Measurements from ENCODE around the gene CEP164.

CEP164 gene

DNA sequence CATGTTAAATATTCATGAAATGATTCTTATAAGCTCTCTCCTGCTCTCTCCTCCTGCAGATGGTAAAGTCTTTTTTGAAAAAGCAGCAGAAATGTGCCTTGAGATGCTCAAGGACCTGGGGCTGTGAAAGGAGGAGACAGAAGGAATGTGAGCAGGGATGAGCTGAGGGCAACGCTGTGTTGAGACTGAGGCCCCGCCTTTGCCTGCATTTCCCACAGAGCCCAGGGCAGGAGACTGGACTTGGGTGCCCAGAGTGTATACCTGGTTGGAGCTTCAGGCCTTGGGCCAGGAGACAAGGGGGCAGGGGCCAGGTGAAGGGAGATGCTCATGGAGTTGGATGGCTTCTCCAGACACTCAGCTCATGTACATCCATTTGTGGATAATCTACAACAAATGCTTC, 39.2 kb downstream of the CEP164 start:
- no peak for DNase-seq

DNA sequence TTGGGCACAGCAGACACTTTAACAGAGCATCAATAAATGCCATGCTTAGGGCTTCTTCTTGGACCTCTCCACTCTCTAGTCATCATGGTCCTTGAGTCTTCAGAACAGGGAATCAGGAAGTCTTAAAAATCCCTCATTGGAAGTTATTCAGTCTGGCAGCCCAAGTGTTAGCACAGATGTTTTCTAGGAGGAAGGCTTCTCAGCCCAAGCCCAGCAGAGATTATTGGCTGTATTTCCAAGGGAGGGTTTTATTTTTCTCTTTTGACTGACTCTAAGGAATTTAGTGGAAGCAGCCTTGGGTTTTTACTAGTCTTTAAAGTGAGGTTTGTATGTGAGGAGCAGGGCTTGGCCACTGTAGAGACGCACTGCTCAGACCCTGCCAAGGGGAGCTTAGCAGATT, 41.9 kb downstream of the CEP164 start:
- DNase-seq = no peak

DNA sequence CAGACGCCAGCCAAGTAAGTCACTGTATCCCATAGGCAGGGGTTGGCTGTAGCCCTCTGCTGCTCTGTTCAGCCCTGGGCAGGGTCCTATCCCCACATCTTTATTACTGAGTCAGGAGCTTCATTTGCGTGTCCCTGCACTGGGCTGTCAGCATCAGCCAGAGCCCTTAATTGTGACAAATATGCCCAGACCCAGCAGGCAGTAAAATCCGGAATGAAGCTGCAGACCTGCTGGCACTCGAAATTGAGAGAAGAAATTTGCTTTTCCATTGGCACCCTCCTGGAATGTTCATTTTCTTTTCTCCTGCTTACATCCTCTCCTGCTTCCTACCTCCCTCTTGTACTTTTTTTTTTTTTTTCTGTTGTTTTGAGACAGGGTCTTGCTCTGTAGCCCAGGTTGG, 43.8 kb downstream of the CEP164 start:
- no peak for DNase-seq

DNA sequence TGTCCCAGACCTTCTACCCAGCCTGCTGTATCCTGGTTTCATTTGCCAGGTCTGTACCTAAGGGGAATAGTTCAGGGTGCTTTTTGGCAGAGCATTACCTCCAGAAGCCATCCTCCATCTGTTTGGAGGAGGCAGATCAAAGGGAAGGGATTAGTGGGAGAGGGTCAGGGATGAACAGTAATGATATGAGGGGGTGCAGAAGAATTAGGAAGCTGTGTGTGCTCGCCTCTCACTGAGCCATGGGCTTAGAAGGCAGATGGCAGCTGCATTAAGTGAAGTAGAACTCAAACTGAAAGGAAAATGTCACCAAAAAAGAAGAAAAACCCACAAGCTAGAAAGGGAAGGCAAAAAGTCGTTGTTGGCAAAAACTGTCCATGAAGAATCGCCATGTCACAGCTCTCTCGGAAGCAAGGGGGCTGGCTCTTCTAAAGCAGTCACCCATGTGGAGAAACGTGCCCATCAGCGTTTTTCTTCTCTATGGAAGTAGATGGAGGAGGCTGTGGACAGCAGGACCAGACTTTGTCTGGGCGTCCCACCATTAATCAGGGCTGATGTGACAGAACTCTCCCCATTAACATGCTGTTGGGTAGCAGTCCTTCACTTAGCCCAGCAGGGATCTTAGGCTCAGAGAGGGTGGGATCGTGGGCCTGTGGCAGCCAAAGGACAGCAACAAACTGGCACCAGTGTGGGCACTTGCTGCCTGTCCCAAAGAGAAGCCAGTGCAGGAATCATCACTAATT, 46.8 kb downstream of the CEP164 start:
- no peak for DNase-seq

DNA sequence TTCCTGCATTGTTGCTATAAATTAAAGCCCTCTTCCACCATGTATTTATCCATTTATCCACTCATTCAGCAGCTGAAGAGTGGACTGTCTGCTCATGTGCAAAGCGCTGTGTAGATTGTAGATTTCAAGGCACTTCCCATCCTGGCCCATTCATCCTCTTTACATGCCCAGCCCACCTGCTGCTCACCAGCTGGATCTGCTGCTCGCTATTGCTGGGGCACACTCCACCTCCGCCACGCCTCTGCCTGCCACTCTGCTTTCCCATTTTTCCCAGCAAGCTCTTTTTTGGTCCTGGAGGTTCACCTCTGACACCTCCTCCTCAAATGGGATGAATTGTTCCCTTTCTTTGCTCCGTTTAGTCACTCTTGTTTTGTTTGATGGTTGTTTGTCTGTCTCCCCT, 48.3 kb downstream of the CEP164 start:
- peak; percentile 37 to 72 for DNase-seq

DNA sequence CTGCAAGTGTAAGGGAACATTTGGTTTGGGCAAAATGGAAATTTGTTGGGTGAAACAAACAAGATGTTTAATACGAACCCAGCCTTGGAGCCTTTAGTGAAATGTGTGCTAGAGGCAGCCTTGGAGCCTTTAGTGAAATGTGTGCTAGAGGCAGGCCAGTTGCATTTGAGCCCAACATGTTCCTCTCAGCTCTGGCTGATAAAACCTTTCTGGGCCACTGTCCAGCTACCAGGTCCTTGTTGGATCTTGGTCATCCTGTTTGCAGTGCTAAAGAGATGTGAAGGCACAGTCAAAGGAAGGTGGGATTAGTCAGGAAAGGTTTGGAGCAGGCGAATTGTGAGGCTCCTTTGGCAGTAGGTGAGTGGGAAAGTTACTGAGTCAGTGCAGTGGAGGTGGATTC, 48.9 kb downstream of the CEP164 start:
- DNase-seq = no peak

DNA sequence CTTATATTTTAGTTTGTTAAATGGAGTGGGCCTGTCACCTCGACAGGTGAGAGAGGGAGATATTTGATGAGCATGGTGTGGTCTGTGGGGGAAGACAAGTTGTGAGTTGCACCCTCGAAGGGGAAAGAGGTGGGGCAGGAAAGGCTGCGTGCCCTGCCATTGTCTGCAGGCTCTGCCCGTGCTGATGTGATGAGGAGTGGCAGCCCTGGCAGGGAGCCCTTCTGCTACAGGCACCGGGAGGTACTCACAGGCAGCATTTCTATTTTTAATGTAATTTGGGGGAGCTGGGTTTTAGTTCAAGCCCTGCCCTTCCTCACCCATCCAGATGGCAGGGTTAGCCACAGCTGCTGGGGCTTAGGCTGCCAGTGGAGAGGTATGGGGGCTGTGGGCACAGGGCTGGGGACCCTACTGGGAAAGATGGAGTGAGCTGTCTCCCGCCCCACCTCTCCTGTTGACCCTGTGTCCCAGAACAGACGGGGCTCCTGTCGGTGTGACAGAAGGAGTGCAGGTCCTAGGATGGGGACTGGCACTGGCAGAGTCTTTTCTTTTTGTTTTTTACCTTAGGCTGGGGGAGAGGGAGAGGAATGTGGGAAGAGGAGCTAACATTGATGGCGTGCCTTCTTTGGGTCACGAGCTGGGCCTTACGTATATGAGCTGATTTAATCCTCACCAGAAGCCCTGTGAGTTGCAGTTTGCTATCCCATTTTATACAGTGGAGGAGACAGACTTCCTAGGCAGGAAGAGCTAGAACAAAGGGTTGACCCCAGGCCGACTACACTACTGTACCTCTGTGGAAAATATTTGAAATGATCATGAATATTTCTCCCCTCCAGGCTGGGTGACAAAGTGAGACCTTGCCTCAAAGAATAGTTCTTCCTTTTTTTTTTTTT, 51.6 kb downstream of the CEP164 start:
- no peak for DNase-seq

DNA sequence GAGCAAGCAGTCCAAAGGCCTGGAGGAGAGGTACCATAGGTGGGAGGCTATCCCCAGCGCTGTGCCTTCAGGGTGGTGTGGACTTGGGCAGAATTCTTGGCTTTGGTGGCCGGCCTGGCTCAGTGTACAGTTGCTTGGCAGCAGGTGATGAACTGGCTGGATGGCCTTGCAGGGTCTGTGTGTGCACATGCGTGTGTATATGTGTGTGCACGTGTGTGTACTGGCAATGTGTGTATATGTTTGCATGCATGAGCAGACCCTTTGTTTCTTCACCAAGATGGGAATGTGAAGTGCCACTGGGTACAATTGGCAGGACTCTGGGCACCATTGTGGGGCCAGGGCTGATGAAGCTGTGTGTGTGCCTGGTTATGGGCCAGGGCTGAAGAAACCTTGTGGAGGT, 53.0 kb downstream of the CEP164 start:
- DNase-seq = no peak

DNA sequence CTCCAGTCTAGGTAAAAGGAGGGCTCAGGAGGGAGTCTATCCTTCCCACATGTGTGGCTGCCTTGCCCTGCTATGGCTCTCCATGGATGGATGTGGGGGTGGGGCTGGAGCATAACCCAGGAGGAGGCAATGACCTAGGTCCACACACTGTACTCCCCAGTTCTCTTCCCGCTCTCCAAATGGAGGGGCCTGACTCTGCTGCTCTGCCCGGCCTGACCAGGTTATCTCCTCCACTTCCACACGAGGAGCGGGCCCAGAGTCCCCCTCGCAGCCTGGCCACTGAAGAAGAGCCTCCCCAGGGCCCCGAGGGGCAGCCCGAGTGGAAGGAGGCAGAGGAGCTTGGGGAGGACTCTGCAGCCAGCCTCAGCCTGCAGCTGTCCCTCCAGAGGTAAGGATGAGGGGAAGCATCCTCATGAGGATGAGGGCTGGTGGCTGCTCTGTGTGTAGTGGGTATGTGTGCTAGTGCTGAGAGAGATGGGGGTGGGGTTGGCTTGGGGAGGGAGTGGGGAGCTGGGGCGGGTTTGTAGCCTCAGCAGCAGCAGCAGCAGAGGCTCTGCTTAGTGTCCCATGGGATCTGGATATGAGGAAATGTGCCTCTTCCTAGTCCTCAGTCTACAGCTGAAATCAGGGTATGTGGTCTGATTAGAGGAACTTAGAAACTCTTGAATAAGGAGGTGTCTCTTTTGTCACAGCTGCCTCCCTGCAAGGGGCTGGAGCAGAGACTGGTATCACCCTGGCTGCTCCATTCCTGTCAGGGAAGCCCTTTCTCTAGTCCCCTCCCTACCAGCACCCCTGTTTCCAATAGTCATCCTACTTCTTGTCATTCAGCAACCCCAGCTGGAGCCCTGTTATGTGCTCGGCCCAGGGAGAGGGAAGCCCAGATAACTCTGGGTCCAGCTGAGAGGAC, 54.1 kb downstream of the CEP164 start:
- DNase-seq = no peak

DNA sequence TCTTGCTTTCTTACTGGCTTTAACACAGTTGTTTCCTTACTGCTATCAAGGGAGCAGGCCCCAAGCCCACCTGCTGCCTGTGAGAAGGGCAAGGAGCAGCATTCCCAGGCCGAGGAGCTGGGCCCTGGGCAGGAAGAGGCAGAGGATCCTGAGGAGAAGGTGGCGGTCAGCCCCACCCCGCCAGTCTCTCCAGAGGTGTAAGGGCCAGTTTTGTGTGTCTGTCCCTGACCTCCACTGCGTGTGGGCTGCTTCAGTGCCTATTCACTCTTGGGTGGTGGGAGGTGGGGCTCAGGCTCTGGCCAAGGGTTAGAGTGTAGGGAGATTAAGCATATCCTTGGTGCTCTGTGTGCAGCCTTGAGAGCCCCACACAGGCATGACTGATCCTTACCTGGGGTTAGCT, 55.1 kb downstream of the CEP164 start:
- DNase-seq = no peak

DNA sequence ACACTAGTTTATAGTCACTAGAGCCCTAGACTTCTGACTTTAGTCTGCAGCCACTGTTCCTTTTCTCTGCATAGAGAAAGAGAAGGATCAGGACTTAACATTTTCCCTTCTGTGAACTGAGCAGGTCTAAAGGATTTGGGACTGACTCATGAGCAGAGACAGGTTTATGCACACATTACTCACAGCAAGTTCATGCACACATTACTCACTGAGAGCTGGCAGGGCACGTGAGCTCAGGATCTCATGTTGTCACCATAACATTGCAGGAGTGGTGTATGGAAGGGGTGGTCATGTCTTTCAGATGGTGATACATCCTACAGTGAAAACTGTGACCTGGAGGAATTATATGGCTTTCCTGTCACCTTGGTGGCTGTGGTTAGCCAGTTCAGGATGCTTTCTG, 56.4 kb downstream of the CEP164 start:
- DNase-seq = no peak

DNA sequence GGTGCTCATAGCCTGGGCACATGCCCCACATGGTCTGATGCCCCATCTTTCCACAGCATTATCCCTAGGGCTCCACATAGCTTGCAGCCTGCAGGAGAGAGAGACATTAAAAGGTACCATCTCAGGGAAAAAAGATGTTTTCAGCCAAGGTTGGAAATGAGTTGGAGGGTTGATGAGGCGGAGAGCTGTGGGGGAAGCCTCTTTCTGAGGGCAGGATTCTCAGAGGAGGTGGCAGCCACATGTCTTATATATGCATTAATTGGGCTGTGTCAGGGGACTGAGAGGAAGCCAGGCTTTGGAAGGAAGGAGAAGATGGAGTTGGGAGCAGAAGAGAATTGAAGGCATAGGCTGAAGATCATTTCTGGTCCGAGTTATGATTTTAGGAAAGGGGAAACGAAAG, 57.8 kb downstream of the CEP164 start:
- DNase-seq = no peak

DNA sequence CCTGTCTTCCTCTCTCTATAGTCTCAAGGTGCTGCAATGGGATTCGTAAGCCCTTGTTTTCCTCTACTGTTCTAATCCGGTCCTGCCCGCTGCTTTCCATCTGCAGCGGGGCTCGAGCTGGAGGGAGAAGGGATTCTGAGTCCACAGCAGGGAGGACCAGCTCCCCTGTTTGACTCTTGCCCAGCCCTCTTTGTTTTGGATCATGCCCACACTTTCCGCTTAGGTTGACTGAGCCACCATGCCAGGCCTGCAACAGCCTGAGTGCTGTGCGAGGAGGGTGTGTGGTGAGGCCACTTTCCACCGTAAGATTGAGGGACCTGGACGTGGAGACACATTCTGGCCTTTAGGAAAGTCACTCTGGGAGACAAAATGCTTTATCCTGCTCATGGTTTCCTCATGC, 58.3 kb downstream of the CEP164 start:
- no peak for DNase-seq

DNA sequence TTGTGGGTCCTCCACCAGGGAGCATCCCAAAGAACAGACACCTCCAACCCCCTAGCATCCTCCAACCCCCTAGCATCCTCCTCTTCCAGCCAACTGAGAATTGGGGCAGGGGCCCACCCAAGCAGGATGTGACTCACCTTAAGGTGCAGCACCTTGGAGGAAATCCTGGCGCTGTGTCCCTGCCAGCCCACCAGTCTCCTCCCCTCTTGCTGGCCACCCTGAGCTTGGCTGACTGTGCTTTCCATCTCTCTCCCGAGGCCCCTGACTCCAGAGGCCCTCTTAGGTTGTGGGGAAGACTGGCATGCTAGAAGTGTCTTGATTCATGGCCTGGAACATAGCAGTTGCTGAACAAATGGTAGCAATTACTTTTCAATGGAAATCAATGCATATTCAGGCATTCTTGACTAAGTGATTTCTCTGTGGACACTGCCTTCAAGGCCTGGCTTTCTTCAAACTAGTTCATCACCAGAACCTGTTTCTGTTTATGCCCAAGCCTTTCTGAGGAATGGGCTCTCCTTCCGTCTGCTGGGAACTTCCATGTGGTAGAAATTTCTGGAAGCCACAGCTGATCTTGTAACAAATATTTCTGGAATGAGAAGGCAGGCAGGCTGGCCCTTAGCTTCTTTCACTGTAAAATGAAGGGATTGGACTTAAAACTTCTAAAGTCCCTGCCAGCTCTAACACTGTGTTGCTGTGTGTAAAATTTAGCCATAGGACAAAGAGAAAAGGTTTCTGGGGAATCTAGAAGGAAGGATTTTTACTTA, 60.5 kb downstream of the CEP164 start:
- DNase-seq = no peak

DNA sequence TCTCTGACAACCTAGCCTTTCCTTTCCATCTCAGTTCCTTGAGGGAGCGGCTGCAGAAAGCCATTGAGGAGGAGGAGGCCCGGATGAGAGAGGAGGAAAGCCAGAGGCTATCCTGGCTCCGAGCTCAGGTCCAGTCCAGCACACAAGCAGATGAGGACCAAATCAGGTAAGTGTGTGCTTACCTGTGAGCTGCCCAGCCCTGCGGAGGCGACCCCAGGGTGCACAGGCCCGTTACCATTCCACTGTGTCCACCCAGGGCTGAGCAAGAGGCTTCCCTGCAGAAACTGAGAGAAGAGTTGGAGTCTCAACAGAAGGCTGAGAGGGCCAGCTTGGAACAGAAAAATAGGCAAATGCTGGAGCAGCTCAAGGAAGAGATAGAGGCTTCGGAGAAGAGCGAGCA, 63.1 kb downstream of the CEP164 start:
- no peak for DNase-seq

DNA sequence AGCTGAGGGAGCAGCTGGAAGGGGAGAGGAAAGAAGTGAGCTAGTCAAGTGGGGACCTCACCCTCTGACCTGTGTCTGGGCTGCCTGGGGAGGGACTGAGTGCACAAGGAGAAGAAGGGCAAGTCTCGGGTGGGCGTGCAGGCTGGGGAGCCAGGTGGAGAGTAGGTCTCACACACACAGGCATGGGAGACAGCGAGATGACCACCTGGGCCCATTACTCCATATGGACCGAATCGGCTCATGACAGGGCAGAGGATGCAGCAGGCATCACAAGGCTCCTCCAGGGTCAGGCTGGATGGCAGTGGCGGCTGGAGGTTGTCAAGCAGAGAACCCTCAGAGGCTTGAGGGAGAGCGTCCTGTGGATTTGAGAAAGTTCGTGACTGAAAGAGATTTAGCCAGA, 63.5 kb downstream of the CEP164 start:
- DNase-seq = no peak

DNA sequence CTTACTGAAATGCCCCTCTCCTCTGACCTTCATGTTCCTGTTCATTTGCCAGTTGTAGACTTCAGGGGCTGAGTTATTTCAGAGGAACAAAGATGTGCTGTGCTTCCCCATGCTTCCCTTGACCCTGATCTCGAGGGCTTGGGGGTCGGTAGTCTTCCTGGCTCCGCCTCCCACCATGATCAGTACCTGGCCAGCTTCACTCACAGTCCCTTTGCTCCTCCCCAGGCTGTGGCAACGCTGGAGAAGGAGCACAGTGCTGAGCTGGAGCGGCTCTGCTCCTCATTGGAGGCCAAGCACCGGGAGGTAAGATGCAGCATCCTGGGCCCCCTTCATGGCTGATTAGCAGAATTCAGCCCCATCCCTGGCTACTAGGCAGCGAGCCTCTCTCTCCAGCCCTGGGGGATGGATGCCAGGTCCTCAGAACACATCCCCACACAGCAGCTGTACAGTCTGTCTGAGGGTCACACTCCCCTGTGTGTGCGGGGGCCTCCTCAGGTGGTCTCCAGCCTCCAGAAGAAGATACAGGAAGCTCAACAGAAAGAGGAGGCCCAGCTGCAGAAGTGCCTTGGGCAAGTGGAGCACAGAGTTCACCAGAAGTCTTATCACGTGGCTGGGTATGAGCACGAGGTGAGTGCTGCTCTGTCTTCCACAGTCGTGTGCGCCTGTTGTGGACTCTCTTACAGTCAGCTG, 64.5 kb downstream of the CEP164 start:
- no peak for DNase-seq

DNA sequence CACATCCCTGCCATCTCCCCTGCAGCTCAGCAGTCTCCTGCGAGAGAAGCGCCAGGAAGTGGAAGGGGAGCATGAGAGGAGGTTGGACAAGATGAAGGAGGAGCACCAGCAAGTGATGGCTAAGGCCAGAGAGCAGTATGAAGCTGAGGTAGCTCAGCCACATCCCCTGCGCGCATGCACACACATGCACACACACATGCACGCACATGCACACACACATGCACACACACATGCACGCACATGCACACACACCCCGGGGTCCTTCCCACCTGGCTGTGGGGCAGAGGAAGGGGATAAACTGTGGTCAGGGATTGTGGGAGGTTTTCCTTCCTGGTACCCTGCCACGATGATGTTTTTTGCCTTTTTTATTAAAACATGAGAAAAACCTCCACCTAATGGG, 65.3 kb downstream of the CEP164 start:
- DNase-seq = no peak

DNA sequence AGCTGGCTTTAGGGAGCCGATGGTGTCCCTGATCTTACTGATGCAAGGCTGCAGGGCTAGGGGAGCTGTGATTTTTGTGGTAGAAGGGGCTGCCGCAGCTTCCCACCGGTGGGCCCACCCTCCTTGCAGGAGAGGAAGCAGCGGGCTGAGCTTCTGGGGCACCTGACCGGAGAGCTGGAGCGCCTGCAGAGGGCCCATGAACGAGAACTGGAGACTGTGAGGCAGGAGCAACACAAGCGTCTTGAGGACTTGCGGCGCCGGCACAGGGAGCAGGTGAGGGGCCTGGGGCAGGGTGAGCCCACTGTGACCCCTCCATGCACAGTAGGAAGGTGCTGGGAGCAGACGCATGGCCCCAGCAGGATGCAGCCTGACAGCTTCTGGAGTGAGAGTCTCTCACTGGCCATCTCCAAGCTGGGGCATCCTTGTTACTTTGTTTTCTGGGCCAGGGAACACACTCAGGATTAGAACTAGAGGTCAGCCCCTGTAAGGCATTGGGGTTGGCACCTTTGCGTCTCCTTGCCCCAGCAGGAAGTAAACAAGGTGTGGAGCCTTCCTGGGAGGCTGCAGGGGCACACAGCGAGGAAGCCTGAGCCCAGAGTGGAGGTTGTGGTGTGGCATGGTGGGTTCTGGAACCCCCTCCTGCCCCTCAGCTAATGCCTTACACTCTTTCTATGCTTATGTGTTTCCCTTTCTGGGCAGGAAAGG, 66.7 kb downstream of the CEP164 start:
- DNase-seq = no peak

DNA sequence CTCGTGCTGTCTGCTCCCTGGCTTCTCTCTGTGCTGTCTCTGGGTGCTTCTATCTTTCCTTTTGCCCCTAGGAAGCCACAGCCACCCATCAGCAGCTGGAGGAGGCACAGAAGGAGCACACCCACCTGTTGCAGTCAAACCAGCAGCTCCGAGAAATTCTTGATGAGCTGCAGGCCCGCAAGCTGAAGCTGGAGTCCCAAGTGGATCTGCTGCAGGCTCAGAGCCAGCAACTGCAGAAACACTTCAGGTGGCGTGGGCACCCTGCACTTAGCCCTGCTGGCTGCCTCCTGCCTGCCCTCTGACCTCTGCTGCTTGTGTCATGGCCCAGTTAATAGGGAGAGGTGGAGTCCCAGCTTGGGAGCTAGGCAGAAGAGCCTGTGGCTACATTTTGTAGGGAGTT, 67.8 kb downstream of the CEP164 start:
- no peak for DNase-seq

DNA sequence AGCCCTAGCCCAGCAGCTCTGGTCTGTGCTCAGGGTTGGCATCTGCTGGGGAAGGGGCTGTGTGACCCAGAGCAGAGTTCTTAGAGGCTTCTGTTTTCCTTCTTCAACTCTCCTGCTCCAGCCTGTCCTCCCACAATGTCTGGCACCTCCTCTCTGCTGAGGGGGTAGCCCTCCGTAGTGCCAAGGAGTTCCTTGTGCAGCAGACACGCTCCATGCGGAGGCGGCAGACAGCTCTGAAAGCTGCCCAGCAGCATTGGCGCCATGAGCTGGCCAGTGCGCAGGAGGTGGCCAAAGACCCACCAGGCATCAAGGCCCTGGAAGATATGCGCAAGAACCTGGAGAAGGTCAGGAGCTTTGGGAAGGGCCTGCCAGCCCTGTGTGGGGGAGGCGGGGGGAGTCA, 69.3 kb downstream of the CEP164 start:
- no peak for DNase-seq

All from NCI-H2081 (cell line).